ENCODE data around the gene RHBDL2.
"Not testable (repeated sequence)": the region's sequence is repeated elsewhere in the genome, so short reads cannot be mapped to it uniquely, and the experiment has no call there.

The RHBDL2 gene

GRCh38 chr1:38918568-38918967 lies 23.1 kb downstream of the RHBDL2 start:
- TF ChIP-seq CTCF (IDR thresholded peaks at IDR 0.05; ENCODE audit: insufficient read depth, low read depth, low read length, missing control alignments) = no peak
- DNase-seq (ENCODE audit: low read depth) = no peak

GRCh38 chr1:38917772-38918171 lies 23.9 kb downstream of the RHBDL2 start:
- H3K4me3 ChIP-seq (ENCODE audit: low read length) = no peak overlapping the region
- TF ChIP-seq CTCF (IDR thresholded peaks at IDR 0.05; ENCODE audit: insufficient read depth, low read depth, low read length, missing control alignments) = no peak
- DNase-seq (ENCODE audit: low read depth) = no peak

More at GRCh38 chr1:38918568-38918967, 23.1 kb downstream of the RHBDL2 start:
- H3K4me3 ChIP-seq (ENCODE audit: low read length) = no peak overlapping the region

GRCh38 chr1:38917337-38917736 lies 24.3 kb downstream of the RHBDL2 start:
- no peak for DNase-seq (ENCODE audit: low read depth)
- no peak for TF ChIP-seq CTCF (IDR thresholded peaks at IDR 0.05; ENCODE audit: insufficient read depth, low read depth, low read length, missing control alignments)
- no peak overlapping the region for H3K4me3 ChIP-seq (ENCODE audit: low read length)

- DNase-seq (ENCODE audit: low read depth) = no peak
- TF ChIP-seq CTCF (IDR thresholded peaks at IDR 0.05; ENCODE audit: insufficient read depth, low read depth, low read length, missing control alignments) = no peak
Measured at GRCh38 chr1:38915352-38915948, 26.2 kb downstream of the RHBDL2 start.

GRCh38 chr1:38914908-38915307 lies 26.7 kb downstream of the RHBDL2 start:
- not testable (repeated sequence) for DNase-seq (ENCODE audit: low read depth); H3K4me3 ChIP-seq (ENCODE audit: low read length)

More at GRCh38 chr1:38915352-38915948, 26.2 kb downstream of the RHBDL2 start:
- no peak overlapping the region for H3K4me3 ChIP-seq (ENCODE audit: low read length)

GRCh38 chr1:38908821-38909220 lies 32.8 kb downstream of the RHBDL2 start:
- DNase-seq (ENCODE audit: low read depth) = no peak
- TF ChIP-seq CTCF (IDR thresholded peaks at IDR 0.05; ENCODE audit: insufficient read depth, low read depth, low read length, missing control alignments) = no peak
- H3K4me3 ChIP-seq (ENCODE audit: low read length) = no peak overlapping the region

GRCh38 chr1:38905985-38906384 lies 35.6 kb downstream of the RHBDL2 start:
- DNase-seq (ENCODE audit: low read depth) = no peak
- TF ChIP-seq CTCF (IDR thresholded peaks at IDR 0.05; ENCODE audit: insufficient read depth, low read depth, low read length, missing control alignments) = no peak
- no peak overlapping the region for H3K4me3 ChIP-seq (ENCODE audit: low read length)
